Effector memory CD8-positive, alpha-beta T cell (primary cell): ENCODE data around the gene ZDHHC24.
"Not testable (repeated sequence)": the region's sequence is repeated elsewhere in the genome, so short reads cannot be mapped to it uniquely, and the experiment has no call there.

Source experiments
- ATAC-seq: fragments of 150-1000 bp; cut with Tn5 transposase; replicated peaks from 2 replicates; pipeline ENCODE4 v1.10.0; 2021; ENCODE audit warnings: mild to moderate bottlenecking, moderate library complexity
- DNase-seq, 3 experiments: peaks; one replicate each; pipeline ENCODE4 v3.0.0; 2021
- H3K27ac Mint-ChIP-seq, 2 donors: one replicate each; pipeline ENCODE4 v1.8.0; 2022; ENCODE audit warnings: mild to moderate bottlenecking in 2 of 2, mixed read lengths in 2 of 2, moderate library complexity in 2 of 2
- H3K27me3 Mint-ChIP-seq, 2 donors: one replicate each; pipeline ENCODE4 v1.8.0; 2022; ENCODE audit warnings: mixed read lengths in 2 of 2
- H3K36me3 Mint-ChIP-seq: one replicate; pipeline ENCODE4 v1.8.0; 2022; ENCODE audit warnings: mild to moderate bottlenecking, moderate library complexity, mixed read lengths; ENCODE audit not compliant: insufficient read depth
- H3K4me1 Mint-ChIP-seq, 2 donors: one replicate each; pipeline ENCODE4 v1.8.0; 2022; ENCODE audit warnings: low read depth in 2 of 2, mixed read lengths in 2 of 2
- H3K4me3 Mint-ChIP-seq, 2 donors: one replicate each; pipeline ENCODE4 v1.8.0; 2022; ENCODE audit warnings: mild to moderate bottlenecking in 2 of 2, mixed read lengths in 2 of 2, moderate library complexity in 2 of 2
- H3K9me3 Mint-ChIP-seq, 2 donors: one replicate each; pipeline ENCODE4 v1.8.0; 2022; ENCODE audit warnings: mixed read lengths in 2 of 2

ZDHHC24 gene

GRCh38 chr11:66546966-66547661 lies 1.3 kb upstream of the ZDHHC24 start:
- Mint-ChIP-seq H3K27ac (peak overlapping the region; percentile 86 to 93), H3K9me3 (no peaks in the 10 kb centered on the region), H3K36me3 (no peaks in the 10 kb centered on the region), H3K4me1 (peaks cover 28 to 31% of the 10 kb centered on the region in 2 donors), H3K27me3 (no peaks in the 10 kb centered on the region), H3K4me3 (peak overlapping the region; percentile 89 to 94)
- DNase-seq = no peak
- ATAC-seq = no peak

DNA sequence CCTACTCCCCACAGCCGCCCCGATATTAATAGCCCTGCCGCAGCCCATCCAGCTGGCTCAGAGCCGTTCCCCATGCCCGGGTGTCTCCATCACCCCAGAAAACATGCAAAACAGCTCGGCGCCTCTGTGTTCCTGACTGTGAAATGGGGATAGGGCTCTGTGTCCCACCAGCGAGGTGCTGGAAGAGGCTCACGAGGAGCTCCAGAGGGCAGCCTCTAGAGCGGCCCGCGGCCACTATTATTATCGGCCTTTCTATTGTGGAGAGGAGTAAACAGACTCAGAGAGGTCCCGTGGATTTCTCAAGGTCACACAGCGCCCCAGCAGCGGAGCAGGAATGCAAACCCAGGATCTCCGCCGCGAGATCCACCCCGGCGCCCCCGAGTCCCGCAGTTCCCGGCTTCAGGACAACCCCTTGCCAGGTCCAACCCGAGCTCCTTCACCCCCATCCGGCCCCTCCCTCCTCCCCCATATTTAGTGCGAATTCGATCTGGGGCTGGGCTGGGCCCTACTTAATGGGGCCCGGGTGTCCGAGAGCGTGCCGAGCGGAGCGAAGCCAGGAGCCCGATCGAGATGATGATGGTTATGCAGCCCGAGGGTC lies 619 bp upstream of the ZDHHC24 start, which contains the start of gene ACTN3:
ACTN3 (plus strand) TSS at position 536 of the 598 bp plus-strand sequence; CDS start at position 571, 35 bp downstream.
- no peaks in the 10 kb centered on the region for H3K27me3 Mint-ChIP-seq
- DNase-seq = no peak

DNA sequence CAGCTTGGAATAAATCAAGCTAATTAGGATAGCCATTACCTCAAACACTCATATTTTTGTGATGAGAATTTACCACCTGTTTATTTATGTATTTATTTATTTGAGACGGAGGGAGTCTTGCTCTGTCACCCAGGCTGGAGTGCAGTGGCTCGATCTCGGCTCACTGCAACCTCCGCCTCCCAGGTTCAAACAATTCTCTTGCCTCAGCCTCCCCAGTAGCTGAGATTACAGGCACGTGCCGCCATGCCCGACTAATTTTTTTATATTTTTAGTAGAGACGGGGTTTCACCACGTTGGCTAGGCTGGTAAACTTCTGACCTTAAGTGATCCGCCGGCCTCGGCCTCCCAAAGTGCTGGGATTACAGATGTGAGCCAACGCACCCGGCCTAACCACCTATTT lies 896 bp downstream of the ZDHHC24 start:
- Mint-ChIP-seq H3K27ac (peak overlapping the region; percentile 86 to 93), H3K4me3 (peak overlapping the region; percentile 89 to 94), H3K36me3 (peaks cover 13% of the 10 kb centered on the region), H3K4me1 (peaks cover 35 to 40% of the 10 kb centered on the region in 2 donors)
- ATAC-seq, H3K27me3 Mint-ChIP-seq, DNase-seq, H3K9me3 Mint-ChIP-seq: not testable (repeated sequence)

More for the DNA sequence above, 619 bp upstream of the ZDHHC24 start, which contains the start of gene ACTN3:
- H3K9me3 Mint-ChIP-seq = no peaks in the 10 kb centered on the region
- peak within 1 kb of the TSS; percentile 89 to 94 for H3K4me3 Mint-ChIP-seq
- peak within 1 kb of the TSS; percentile 86 to 93 for H3K27ac Mint-ChIP-seq
- no peak for ATAC-seq
- peaks cover 33 to 38% of the 10 kb centered on the region in 2 donors for H3K4me1 Mint-ChIP-seq
- H3K36me3 Mint-ChIP-seq = peaks cover 3% of the 10 kb centered on the region

DNA sequence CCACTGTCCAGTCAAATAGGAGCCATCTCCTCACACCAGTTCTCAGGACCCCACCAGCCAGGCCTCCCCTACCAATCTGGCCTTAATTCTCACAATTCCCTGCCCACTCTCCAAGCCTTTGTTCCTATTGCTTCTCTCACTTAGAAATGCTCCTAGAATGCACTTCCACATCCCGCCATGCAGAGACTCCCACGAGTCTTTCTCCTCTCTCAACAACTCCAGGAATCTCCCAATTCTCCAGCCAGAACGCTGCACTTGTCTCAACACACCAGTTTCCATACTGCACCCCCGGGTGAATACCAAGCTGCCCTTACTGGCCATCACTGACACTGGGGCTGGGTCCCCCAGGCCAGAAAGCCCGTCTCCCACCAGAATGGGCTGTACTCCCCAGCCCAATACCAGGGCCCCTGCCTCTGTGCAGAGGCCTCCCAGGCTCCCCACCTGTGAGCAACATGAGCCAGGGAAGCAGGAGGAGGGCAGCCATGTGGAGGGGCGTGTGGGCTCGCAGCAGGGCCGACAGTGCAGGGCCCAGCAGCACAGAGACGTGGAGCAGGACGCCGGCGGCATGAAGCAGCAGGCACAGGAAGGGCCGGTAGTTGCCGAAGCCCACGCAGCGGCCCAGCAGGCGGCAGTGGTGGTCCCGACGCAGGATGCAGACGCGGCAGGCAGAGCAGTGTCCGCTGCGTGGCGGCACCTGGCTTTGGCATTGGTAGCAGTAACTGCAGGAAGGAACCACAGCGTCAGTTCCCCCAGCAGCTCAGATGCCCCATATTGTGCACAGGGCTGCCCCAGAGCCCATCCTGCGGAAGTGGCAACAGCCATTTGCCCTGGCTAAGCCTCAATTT lies 2.4 kb downstream of the ZDHHC24 start:
- ATAC-seq = peak; percentile 78
- no peaks in the 10 kb centered on the region for H3K27me3 Mint-ChIP-seq
- peak overlapping the region; percentile 86 to 93 for H3K27ac Mint-ChIP-seq

GRCh38 chr11:66542362-66542761 lies 3.5 kb downstream of the ZDHHC24 start:
- H3K27ac Mint-ChIP-seq = peak overlapping the region; percentile 86 to 93
- H3K4me1 Mint-ChIP-seq = peaks cover 35 to 40% of the 10 kb centered on the region in 2 donors
- H3K4me3 Mint-ChIP-seq = peak overlapping the region; percentile 38 to 94
- no peaks in the 10 kb centered on the region for H3K9me3 Mint-ChIP-seq
- no peaks in the 10 kb centered on the region for H3K27me3 Mint-ChIP-seq
- DNase-seq (no peak), ATAC-seq (no peak)
- H3K36me3 Mint-ChIP-seq = peaks cover 23% of the 10 kb centered on the region

More for the DNA sequence above, 2.4 kb downstream of the ZDHHC24 start:
- H3K9me3 Mint-ChIP-seq = no peaks in the 10 kb centered on the region
- peak overlapping the region; percentile 89 to 94 for H3K4me3 Mint-ChIP-seq
- peak; percentile 68 to 75 (median 73) for DNase-seq
- peaks cover 17% of the 10 kb centered on the region for H3K36me3 Mint-ChIP-seq
- peaks cover 35 to 40% of the 10 kb centered on the region in 2 donors for H3K4me1 Mint-ChIP-seq

DNA sequence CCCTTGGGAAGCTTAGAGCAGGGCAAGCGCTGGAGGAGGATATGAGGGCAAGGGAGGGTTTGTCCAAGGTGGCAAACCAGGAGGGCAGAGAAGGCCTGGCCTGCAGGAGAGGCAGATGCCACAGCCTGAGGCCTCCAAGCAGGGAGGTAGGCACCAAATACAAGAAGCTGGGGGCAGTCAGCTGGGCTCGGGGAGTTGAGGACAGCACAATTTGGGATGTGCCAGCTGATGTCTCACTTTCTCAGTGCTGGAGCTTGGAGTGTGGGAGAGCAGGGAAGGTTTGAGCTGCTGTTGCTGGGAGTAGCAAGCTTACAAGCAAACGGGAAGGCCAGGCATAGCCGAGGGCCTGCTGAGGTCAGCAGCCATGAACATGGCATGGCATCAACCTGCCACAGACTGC lies 4.0 kb downstream of the ZDHHC24 start:
- Mint-ChIP-seq H3K9me3 (no peaks in the 10 kb centered on the region), H3K4me1 (peaks cover 35 to 40% of the 10 kb centered on the region in 2 donors)

GRCh38 chr11:66540598-66540997 lies 5.2 kb downstream of the ZDHHC24 start:
- not testable (repeated sequence) for H3K27me3 Mint-ChIP-seq, H3K4me3 Mint-ChIP-seq, ATAC-seq, H3K9me3 Mint-ChIP-seq, DNase-seq
- H3K36me3 Mint-ChIP-seq = peaks cover 36% of the 10 kb centered on the region
- peaks cover 32 to 38% of the 10 kb centered on the region in 2 donors for H3K4me1 Mint-ChIP-seq
- peak overlapping the region; percentile 80 to 86 for H3K27ac Mint-ChIP-seq

More for the DNA sequence above, 4.0 kb downstream of the ZDHHC24 start:
- Mint-ChIP-seq H3K27ac (peak overlapping the region in 1 of 2 donors; percentile 86), H3K36me3 (peaks cover 28% of the 10 kb centered on the region), H3K27me3 (no peaks in the 10 kb centered on the region), H3K4me3 (peak overlapping the region; percentile 38 to 94)
- no peak for ATAC-seq
- DNase-seq = no peak

DNA sequence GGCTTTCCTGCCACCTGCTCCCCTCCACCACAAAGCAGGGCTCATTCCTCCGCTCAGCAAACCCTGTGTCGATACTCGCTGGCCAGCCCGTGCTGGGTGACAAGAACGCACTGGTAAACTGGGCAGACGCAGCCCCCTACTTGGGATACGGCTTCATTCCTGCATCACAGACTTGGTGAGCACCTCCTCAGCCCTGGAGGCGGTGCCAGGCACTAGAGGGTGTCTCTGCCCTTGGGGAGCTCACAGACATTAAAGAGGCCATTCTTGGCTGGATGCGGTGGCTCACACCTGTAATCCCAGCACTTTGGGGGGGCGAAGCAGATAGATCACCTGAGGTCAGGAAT lies 6.0 kb downstream of the ZDHHC24 start:
- DNase-seq (no peak), ATAC-seq (no peak)
- H3K27me3 Mint-ChIP-seq = no peaks in the 10 kb centered on the region
- no peak overlapping the region for H3K4me3 Mint-ChIP-seq
- peaks cover 31 to 38% of the 10 kb centered on the region in 2 donors for H3K4me1 Mint-ChIP-seq
- peaks cover 40% of the 10 kb centered on the region for H3K36me3 Mint-ChIP-seq
- H3K9me3 Mint-ChIP-seq = no peaks in the 10 kb centered on the region
- H3K27ac Mint-ChIP-seq = no peak overlapping the region

GRCh38 chr11:66539170-66539869 lies 6.5 kb downstream of the ZDHHC24 start:
- ATAC-seq (no peak), DNase-seq (no peak)
- H3K9me3 Mint-ChIP-seq = no peaks in the 10 kb centered on the region
- H3K27me3 Mint-ChIP-seq = no peaks in the 10 kb centered on the region
- H3K4me1 Mint-ChIP-seq = peaks cover 29 to 36% of the 10 kb centered on the region in 2 donors
- peak overlapping the region in 1 of 2 donors; percentile 38 for H3K27ac Mint-ChIP-seq
- peaks cover 44% of the 10 kb centered on the region for H3K36me3 Mint-ChIP-seq
- H3K4me3 Mint-ChIP-seq = no peak overlapping the region

GRCh38 chr11:66532784-66533183 lies 13.1 kb downstream of the ZDHHC24 start:
- Mint-ChIP-seq H3K36me3 (peaks cover 36% of the 10 kb centered on the region), H3K4me3 (no peak overlapping the region), H3K27me3 (no peaks in the 10 kb centered on the region), H3K9me3 (no peaks in the 10 kb centered on the region), H3K4me1 (peaks cover 16 to 23% of the 10 kb centered on the region in 2 donors), H3K27ac (peak overlapping the region; percentile 75 to 89)
- DNase-seq (no peak), ATAC-seq (no peak)

DNA sequence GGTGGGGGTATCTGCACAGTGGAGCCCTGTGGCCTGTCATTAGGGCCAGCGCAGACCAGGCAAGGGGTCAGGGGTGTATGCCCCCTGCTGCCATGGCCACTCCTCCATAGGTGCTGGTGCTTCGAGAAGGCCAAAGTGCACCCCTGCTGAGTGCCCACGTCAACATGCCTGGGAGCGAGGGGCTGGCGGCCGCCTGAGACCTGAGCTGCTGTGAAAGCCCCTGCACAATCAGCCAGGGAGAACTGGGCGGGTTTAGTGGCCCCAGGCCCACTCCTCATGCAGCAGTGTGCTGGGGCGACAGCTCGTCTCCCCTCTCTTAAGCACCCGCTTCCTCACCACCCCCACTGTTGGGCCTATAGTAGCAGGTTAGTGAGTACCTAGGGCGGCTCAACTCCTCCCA lies 14.0 kb downstream of the ZDHHC24 start:
- Mint-ChIP-seq H3K4me3 (no peak overlapping the region), H3K9me3 (no peaks in the 10 kb centered on the region), H3K36me3 (peaks cover 30% of the 10 kb centered on the region), H3K27ac (peak overlapping the region in 1 of 2 donors; percentile 75), H3K4me1 (peaks cover 16 to 23% of the 10 kb centered on the region in 2 donors), H3K27me3 (no peaks in the 10 kb centered on the region)
- no peak for ATAC-seq
- no peak for DNase-seq

DNA sequence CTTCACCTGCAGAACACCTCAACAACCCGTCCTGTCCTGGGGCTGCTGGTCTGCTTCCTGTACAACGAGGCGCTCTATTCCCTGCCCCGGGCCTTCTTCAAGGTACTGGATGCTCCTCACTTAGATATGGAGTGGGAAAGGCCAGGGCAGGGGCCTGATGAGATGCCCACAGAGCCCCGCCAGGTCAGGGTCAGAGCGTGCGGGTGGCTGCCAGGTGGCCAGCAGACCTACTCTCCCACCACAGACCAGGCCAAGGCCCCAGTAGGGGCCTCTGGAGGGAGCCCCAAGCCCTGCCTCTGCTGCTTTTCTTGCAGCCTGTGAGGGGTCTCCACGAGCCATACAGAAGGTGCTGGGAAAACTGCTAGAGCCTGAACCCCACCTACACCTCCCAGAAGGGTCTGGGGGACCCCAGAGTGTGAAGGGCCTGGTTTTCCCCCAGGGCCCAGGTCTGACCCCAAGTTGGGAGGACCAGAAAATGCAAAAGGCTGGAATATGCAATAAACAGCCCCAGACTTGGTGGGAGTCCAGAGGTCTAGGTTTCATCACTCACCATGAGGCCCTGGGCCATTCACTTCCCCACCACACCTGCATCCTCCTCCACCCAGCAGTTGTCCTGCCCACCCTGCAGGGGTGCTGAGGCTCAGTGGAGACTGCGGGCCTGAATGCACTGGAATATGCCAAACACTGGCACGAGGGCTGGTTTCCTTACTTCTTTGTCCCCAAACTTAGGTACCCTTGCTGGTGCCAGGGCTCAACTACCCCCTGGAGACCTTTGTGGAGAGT lies 14.7 kb downstream of the ZDHHC24 start:
- peaks cover 28% of the 10 kb centered on the region for H3K36me3 Mint-ChIP-seq
- H3K4me1 Mint-ChIP-seq = peaks cover 16 to 23% of the 10 kb centered on the region in 2 donors
- peak overlapping the region; percentile 10 to 78 for H3K27ac Mint-ChIP-seq
- ATAC-seq (no peak), DNase-seq (no peak)
- H3K27me3 Mint-ChIP-seq = no peaks in the 10 kb centered on the region
- H3K9me3 Mint-ChIP-seq = no peaks in the 10 kb centered on the region
- no peak overlapping the region for H3K4me3 Mint-ChIP-seq
